K562 (cell line): ENCODE measurements around the gene NDOR1. TPM values are rescaled to one million over a fixed set of nuclear protein-coding genes. Genes with fewer than 3 reads are reported as not detected.

Experiments
- ATAC-seq: fragments of 200-7000 bp; cut with Tn5 transposase; 3 replicates; pipeline ENCODE4 v1.9.1; 2020; ENCODE audit warnings: moderate library complexity
- BruUV-seq: library from RNA; stranded (reverse); fragments of 400-500 nt; replicated peaks from 2 replicates; lab custom pipeline; 2021; lab: Mats Ljungman, UMichigan
- CTCF ChIA-PET: fragments of 300-600 bp; formaldehyde crosslinking; extraction: SDS; loops from one replicate; lab custom pipeline; 2021; ENCODE audit warnings: low intra/inter-chr PET ratio; lab: Yijun Ruan, JAX
- POLR2A ChIA-PET: fragments of 300-600, 350-650 bp; sonication (Branson Sonifier 250); formaldehyde crosslinking; extraction: SDS; loops from one replicate; lab custom pipeline; 2021; ENCODE audit warnings: antibody characterized with exemption, inconsistent platforms; lab: Yijun Ruan, JAX
- DNase-seq, 4 experiments: peaks; one replicate each; pipeline versions ENCODE4 v3.0.0 to v3.0.0-alpha.2; 2011 to 2018; ENCODE audit warnings: low spot score in 3 of 4, mixed read lengths in 3 of 4; ENCODE audit errors: extremely low read depth in 1 of 4
- FAIRE-seq: peaks from 2 replicates; lab custom pipeline; 2011; peaks lifted over from hg19 to GRCh38; lab: Jason Lieb, UNC
- H2AFZ ChIP-seq: 2 replicates; pipeline ENCODE4 v1.6.0; 2011; ENCODE audit warnings: low read depth, low read length, control low read depth, inconsistent platforms
- H3K27ac ChIP-seq: fragments of 200-600 bp; 3 replicates; pipeline ENCODE4 v1.8.0; 2011; ENCODE audit warnings: low read depth, mild to moderate bottlenecking, control low read depth, inconsistent platforms, low read length, moderate library complexity, mixed read lengths; ENCODE audit errors: extremely low read depth
- H3K27me3 ChIP-seq, 2 experiments: fragments of 300-600 bp in 1 of 2; 2 replicates in 1 of 2; 3 replicates in 1 of 2; pipeline versions ENCODE4 v1.6.0 to v1.8.0; 2011; ENCODE audit warnings: inconsistent platforms in 2 of 2, low read length in 2 of 2, mild to moderate bottlenecking in 1 of 2, mixed read lengths in 1 of 2, moderate library complexity in 1 of 2; ENCODE audit not compliant: control insufficient read depth in 2 of 2, insufficient read depth in 2 of 2
- H3K36me3 ChIP-seq: fragments of 300-600 bp; 3 replicates; pipeline ENCODE4 v1.8.0; 2011; ENCODE audit warnings: mild to moderate bottlenecking, low read length, inconsistent platforms; ENCODE audit not compliant: control insufficient read depth, insufficient read depth
- H3K4me1 ChIP-seq, 2 experiments: fragments of 200-600 bp in 1 of 2; replicated peaks in 1 of 2; 2 replicates in 1 of 2; 3 replicates in 1 of 2; pipeline versions ENCODE4 v1.5.1 to v1.8.0; 2011; ENCODE audit warnings: inconsistent platforms in 2 of 2, low read length in 2 of 2, mild to moderate bottlenecking in 1 of 2, mixed read lengths in 1 of 2, moderate library complexity in 1 of 2; ENCODE audit not compliant: control insufficient read depth in 2 of 2, insufficient read depth in 2 of 2
- H3K4me2 ChIP-seq: 2 replicates; pipeline ENCODE4 v1.6.1; 2011; ENCODE audit warnings: low read length, control low read depth, inconsistent platforms, mixed read lengths; ENCODE audit not compliant: insufficient read depth
- H3K4me3 ChIP-seq: fragments of 200-600 bp; sonication (generic), shearing (Covaris generic); 2 replicates; pipeline ENCODE4 v1.5.1; 2016; ENCODE audit warnings: control low read depth, inconsistent platforms
- H3K79me2 ChIP-seq: fragments of 200-600 bp; 3 replicates; pipeline ENCODE4 v1.8.0; 2011; ENCODE audit warnings: low read length, inconsistent platforms; ENCODE audit not compliant: control insufficient read depth, insufficient read depth
- H3K9ac ChIP-seq, 2 experiments: 2 replicates each; pipeline versions ENCODE4 v1.6.0 to v1.6.1; 2011; ENCODE audit warnings: low read depth in 2 of 2, low read length in 2 of 2, control low read depth in 1 of 2, inconsistent platforms in 1 of 2, mild to moderate bottlenecking in 1 of 2, mixed read lengths in 1 of 2; ENCODE audit not compliant: insufficient read depth in 1 of 2
- H3K9me1 ChIP-seq: one replicate; pipeline ENCODE4 v1.6.0; 2011; ENCODE audit warnings: inconsistent platforms, mild to moderate bottlenecking, low read length, moderate library complexity; ENCODE audit not compliant: control insufficient read depth, insufficient read depth
- H3K9me3 ChIP-seq: replicated peaks from 2 replicates; pipeline ENCODE4 v1.5.1; 2011; ENCODE audit warnings: low read depth, low read length, inconsistent platforms; ENCODE audit not compliant: control insufficient read depth, insufficient read depth
- H4K20me1 ChIP-seq: replicated peaks from 2 replicates; pipeline ENCODE4 v1.6.1; 2011; ENCODE audit warnings: low read length, inconsistent platforms, mixed read lengths; ENCODE audit not compliant: control insufficient read depth, insufficient read depth
- CCAR2 ChIP-seq: fragments of 200-400 bp; formaldehyde crosslinking; IDR thresholded peaks from 2 replicates; pipeline ENCODE4 v1.6.1; 2017; ENCODE audit warnings: mild to moderate bottlenecking, low read depth, low read length
- EHMT2 ChIP-seq: fragments of 450-650 bp; IDR thresholded peaks from 2 replicates; pipeline ENCODE4 v1.6.1; 2018; ENCODE audit warnings: antibody characterized with exemption
- HMBOX1 ChIP-seq: sonication (generic); IDR thresholded peaks from 2 replicates; pipeline ENCODE4 v1.6.1; 2016
- HMG20B ChIP-seq: fragments of 250-450 bp; sonication (Bioruptor Pico); IDR thresholded peaks from 2 replicates; pipeline ENCODE4 v1.5.0; 2021; ENCODE audit warnings: mild to moderate bottlenecking
- MCM5 ChIP-seq: fragments of 450-650 bp; IDR thresholded peaks from 2 replicates; pipeline ENCODE4 v1.6.1; 2016; ENCODE audit warnings: low read depth
- MTF1 ChIP-seq: fragments of 250-450 bp; sonication (Bioruptor Pico); IDR thresholded peaks from 2 replicates; pipeline ENCODE4 v1.9.0; 2021; ENCODE audit warnings: moderate library complexity, mild to moderate bottlenecking, inconsistent platforms, borderline replicate concordance
- MYNN ChIP-seq, 2 experiments: sonication (generic); formaldehyde crosslinking in 1 of 2; IDR thresholded peaks; 2 replicates each; pipeline versions ENCODE4 v1.5.0 to v1.6.1; 2016 to 2020; ENCODE audit warnings: antibody characterized with exemption in 1 of 2, missing genetic modification reagents in 1 of 2
- NCOA4 ChIP-seq: fragments of 450-650 bp; IDR thresholded peaks from 2 replicates; pipeline ENCODE4 v1.6.1; 2018; ENCODE audit warnings: mild to moderate bottlenecking; ENCODE audit not compliant: partially characterized antibody
- NR4A1 ChIP-seq, 2 experiments: fragments of 250-450 bp in 1 of 2; fragments of 450-650 bp in 1 of 2; sonication (Bioruptor Pico) in 1 of 2; IDR thresholded peaks; 2 replicates each; pipeline versions ENCODE4 v1.4.0 to v1.6.1; 2016 to 2020; ENCODE audit warnings: mild to moderate bottlenecking in 2 of 2, missing compliant biosample characterization in 1 of 2, missing genetic modification characterization in 1 of 2, moderate library complexity in 1 of 2
- POLR2G ChIP-seq: fragments of 200-400 bp; formaldehyde crosslinking; IDR thresholded peaks from 2 replicates; pipeline ENCODE4 v1.6.1; 2017; ENCODE audit warnings: low read depth, mild to moderate bottlenecking, antibody characterized with exemption, low read length, moderate library complexity
- POLR2H ChIP-seq: IDR thresholded peaks from 2 replicates; pipeline ENCODE4 v1.6.1; 2016; ENCODE audit warnings: missing genetic modification characterization, low read depth, mild to moderate bottlenecking, control low read depth, missing compliant biosample characterization, moderate library complexity
- WHSC1 ChIP-seq: IDR thresholded peaks from one replicate; pipeline ENCODE4 v1.6.1; 2012; ENCODE audit warnings: low read length, control low read depth, inconsistent platforms
- whole genome bisulfite sequencing: fragments of 100-300 bp; shearing (Covaris generic); methylation state at CpG from one replicate; pipeline ENCODE4 v1.1.6; 2016; ENCODE audit warnings: low coverage, mixed read lengths; ENCODE audit not compliant: insufficient coverage; ENCODE audit errors: missing lambda C conversion rate; 5-methylcytosine and 5-hydroxymethylcytosine counted together
- in situ Hi-C: fragments of 300-500 bp; cut with MboI; formaldehyde crosslinking; loops from 4 replicates; pipeline ENCODE4 v1.15.0; 2018; ENCODE audit warnings: inconsistent platforms, mixed read lengths
- intact Hi-C: fragments of 100-400 bp; cut with micrococcal nuclease; formaldehyde crosslinking; loops from 2 replicates; pipeline ENCODE4 v1.14.2; 2022
- polyA plus RNA-seq, 8 experiments: library from polyadenylated mRNA; depleted of rRNA in 4 of 8; stranded (reverse) in 5 of 8; unstranded in 3 of 8; fragments of >200 nt; fragmentation: Nextera tagmentation in 2 of 8; fragmentation: Illumina TruSeq in 1 of 8; extraction: Ambion mirVana in 2 of 8; extraction: Trizol in 1 of 8; gene quantifications; 2 replicates each; pipeline versions ENCODE4 v1.2.1 to v1.2.3, GENCODE V29; 2011 to 2014; ENCODE audit warnings: inconsistent platforms in 1 of 8, missing spikeins in 1 of 8
- total RNA-seq, 7 experiments: library from RNA; depleted of rRNA in 6 of 7; stranded (reverse); fragments of >200 nt in 6 of 7; fragmentation: Illumina TruSeq in 2 of 7; extraction: Trizol in 2 of 7; gene quantifications; 2 replicates each; pipeline versions ENCODE4 v1.2.1 to v1.2.3, GENCODE V29; 2011 to 2021; ENCODE audit warnings: low replicate concordance in 1 of 7
- TF ChIP-seq, protein P1 (sequence below), 2 experiments: fragments of 450-650 bp in 1 of 2; sonication (generic) in 1 of 2; formaldehyde crosslinking; conservative IDR thresholded peaks; 2 replicates each; pipeline versions ENCODE4 v1.4.0 to v1.8.1; 2020 to 2022; ENCODE audit warnings: mild to moderate bottlenecking in 1 of 2, missing genetic modification reagents in 1 of 2
- TF ChIP-seq, protein P2 (sequence below), 2 experiments: fragments of 450-650 bp in 1 of 2; sonication (generic) in 1 of 2; formaldehyde crosslinking in 1 of 2; IDR thresholded peaks in 1 of 2; conservative IDR thresholded peaks in 1 of 2; 2 replicates each; pipeline versions ENCODE4 v1.6.1 to v1.8.1; 2016 to 2023; ENCODE audit warnings: mild to moderate bottlenecking in 2 of 2, moderate library complexity in 2 of 2, inconsistent platforms in 1 of 2, missing genetic modification reagents in 1 of 2
- TF ChIP-seq, protein P3 (sequence below), 2 experiments: fragments of 200-800 bp in 1 of 2; sonication (Bioruptor generic) in 1 of 2; sonication (generic) in 1 of 2; formaldehyde crosslinking in 1 of 2; IDR thresholded peaks in 1 of 2; conservative IDR thresholded peaks in 1 of 2; 2 replicates each; pipeline versions ENCODE4 v1.5.0 to v1.6.1; 2016 to 2020; ENCODE audit warnings: missing compliant biosample characterization in 1 of 2, missing genetic modification characterization in 1 of 2, missing genetic modification reagents in 1 of 2

Gene NDOR1
- total and polyA plus RNA-seq, 9 of the 15 experiments (the other 6 are each of a cell fraction or from before 2014, with no cell fraction given), result 0.06 to 36.9 (median 6.9) TPM

DNA sequence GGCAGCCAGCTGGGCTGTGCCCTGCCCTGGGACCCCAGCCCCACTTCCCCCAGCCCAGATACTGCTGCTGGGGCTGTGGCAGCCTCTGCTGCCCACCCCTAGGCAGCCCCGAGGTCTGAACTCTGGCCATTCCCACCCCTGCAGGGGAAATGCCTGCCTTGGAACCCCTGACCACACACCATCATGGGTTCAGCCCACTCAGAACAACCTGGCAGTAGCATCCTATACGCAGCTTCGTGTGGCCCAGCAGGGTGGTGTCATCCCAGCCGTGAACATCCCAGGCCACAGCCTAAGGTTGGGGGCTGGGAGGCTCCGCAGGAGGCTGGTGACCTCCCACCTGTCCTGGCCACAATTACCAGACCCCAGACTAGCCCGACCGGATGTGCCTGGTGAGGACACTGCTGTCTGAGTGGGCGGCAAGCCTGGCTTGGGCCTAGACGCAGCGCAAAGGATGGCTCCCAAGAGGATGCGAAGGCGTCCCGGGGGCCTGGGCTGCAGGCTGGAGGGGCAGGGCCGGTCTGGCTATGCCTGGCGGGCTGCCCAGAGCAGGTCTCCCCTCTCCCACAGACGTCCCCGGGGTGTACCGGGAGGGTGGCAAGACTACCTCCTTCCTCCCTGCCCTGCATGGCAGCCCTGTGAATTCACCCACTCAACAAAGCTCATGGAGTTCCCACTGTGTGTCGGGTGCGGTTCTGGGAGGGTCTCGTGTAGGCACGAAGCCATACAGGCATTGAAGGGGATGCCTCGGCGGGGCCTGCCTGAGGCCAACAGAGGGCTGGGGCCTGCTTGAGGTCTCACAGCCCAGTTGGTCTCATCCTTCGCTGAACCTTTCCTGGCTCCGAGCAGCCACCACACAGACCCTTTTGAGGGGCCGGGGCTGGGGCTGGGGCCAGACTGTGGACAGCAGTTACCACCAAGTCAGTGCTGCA is 23.7 kb downstream of the NDOR1 start:
- H3K9me1 ChIP-seq, result no peaks in the 10 kb centered on the region
- H4K20me1 ChIP-seq, result no peaks in the 10 kb centered on the region
- H3K4me1 ChIP-seq, result peaks cover 13 to 99% of the 10 kb centered on the region in 2 experiments
- H3K27me3 ChIP-seq, result no peaks in the 10 kb centered on the region
- ATAC-seq (no peak), FAIRE-seq (no peak), DNase-seq (no peak)
- H3K4me2 ChIP-seq, result no peak overlapping the region
- H3K79me2 ChIP-seq, result no peaks in the 10 kb centered on the region
- POLR2A ChIA-PET, result interaction anchor here (0.5 to 1.6 kb wide), 4 partner anchors 12 to 355 kb away, joined by 3 to 9 read pairs (median 3); partner anchors contain the start of gene TUBB4B
- H3K36me3 ChIP-seq, result no peaks in the 10 kb centered on the region
- no peak overlapping the region for H3K27ac ChIP-seq
- 55% methylated on average over 21 of the region's 27 CpGs for WGBS
- BruUV-seq, result no TSS peak
- CTCF ChIA-PET, result interaction anchor here (0.7 to 2.6 kb wide), 3 partner anchors 40 to 181 kb away, joined by 3 to 19 read pairs (median 4); partner anchors contain the start of genes ANAPC2 and SSNA1
- H3K9me3 ChIP-seq, result no peaks in the 10 kb centered on the region
- in situ Hi-C loops, result loop anchor here (5.0 to 25.0 kb wide), 3 partner anchors 42 to 442 kb away; partner anchors contain the start of genes ANAPC2, CCDC183, SSNA1 and TMEM141
- H3K4me3 ChIP-seq, result no peak overlapping the region
- no peak overlapping the region for H2AFZ ChIP-seq
- intact Hi-C loops, result no loop called here
- peak overlapping the region in 1 of 2 experiments; percentile 74; a peak in 2 of 4 replicates for H3K9ac ChIP-seq
- TF ChIP-seq POLR2G, result peak; percentile 40; the same call in 1 of the 2 replicates
- no peak for TF ChIP-seq WHSC1
- TF ChIP-seq, protein P1, sequence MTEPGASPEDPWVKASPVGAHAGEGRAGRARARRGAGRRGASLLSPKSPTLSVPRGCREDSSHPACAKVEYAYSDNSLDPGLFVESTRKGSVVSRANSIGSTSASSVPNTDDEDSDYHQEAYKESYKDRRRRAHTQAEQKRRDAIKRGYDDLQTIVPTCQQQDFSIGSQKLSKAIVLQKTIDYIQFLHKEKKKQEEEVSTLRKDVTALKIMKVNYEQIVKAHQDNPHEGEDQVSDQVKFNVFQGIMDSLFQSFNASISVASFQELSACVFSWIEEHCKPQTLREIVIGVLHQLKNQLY (CRISPR knock-in tag; conservative IDR thresholded peaks at IDR 0.05), result no peak
- no peak for TF ChIP-seq EHMT2
- no peak for TF ChIP-seq MTF1 (CRISPR knock-in tag)
- TF ChIP-seq MCM5, result no peak
- TF ChIP-seq, protein P2, sequence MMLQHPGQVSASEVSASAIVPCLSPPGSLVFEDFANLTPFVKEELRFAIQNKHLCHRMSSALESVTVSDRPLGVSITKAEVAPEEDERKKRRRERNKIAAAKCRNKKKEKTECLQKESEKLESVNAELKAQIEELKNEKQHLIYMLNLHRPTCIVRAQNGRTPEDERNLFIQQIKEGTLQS (IDR thresholded peaks at IDR 0.05), result no peak
- TF ChIP-seq, protein P2 (CRISPR knock-in tag; conservative IDR thresholded peaks at IDR 0.05), result no peak
- no peak for TF ChIP-seq CCAR2
- TF ChIP-seq HMBOX1, result no peak
- no peak for TF ChIP-seq NR4A1 (CRISPR knock-in tag; IDR thresholded peaks at IDR 0.05)
- TF ChIP-seq NR4A1 (tag; IDR thresholded peaks at IDR 0.05), result no peak
- no peak for TF ChIP-seq MYNN (IDR thresholded peaks at IDR 0.05)
- TF ChIP-seq MYNN (CRISPR knock-in tag; IDR thresholded peaks at IDR 0.05), result no peak
- no peak for TF ChIP-seq NCOA4
- TF ChIP-seq HMG20B (CRISPR knock-in tag), result no peak
- TF ChIP-seq POLR2H (tag), result no peak
- TF ChIP-seq, protein P3, sequence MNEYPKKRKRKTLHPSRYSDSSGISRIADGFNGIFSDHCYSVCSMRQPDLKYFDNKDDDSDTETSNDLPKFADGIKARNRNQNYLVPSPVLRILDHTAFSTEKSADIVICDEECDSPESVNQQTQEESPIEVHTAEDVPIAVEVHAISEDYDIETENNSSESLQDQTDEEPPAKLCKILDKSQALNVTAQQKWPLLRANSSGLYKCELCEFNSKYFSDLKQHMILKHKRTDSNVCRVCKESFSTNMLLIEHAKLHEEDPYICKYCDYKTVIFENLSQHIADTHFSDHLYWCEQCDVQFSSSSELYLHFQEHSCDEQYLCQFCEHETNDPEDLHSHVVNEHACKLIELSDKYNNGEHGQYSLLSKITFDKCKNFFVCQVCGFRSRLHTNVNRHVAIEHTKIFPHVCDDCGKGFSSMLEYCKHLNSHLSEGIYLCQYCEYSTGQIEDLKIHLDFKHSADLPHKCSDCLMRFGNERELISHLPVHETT (CRISPR knock-in tag; conservative IDR thresholded peaks at IDR 0.05 in 1 of 2, IDR thresholded peaks at IDR 0.05 in 1 of 2), result no peak
